NOMO-1 (cell line): ENCODE measurements around the gene PER1.
A peak's percentile ranks its signal among the peaks of the same experiment; 100 is the strongest.

Experiments used
- DNase-seq, 2 experiments: peaks; one replicate each; lab custom pipeline; 2025; ENCODE audit not compliant: unreplicated experiment in 2 of 2; lab: John Stamatoyannopoulos, UW

PER1 gene

GRCh38 chr17:8141741-8142140 lies 10.5 kb downstream of the PER1 start:
- DNase-seq = no peak

- DNase-seq = no peak
Observed at GRCh38 chr17:8141045-8141444, 11.2 kb downstream of the PER1 start.

GRCh38 chr17:8140065-8141029 lies 11.9 kb downstream of the PER1 start:
- DNase-seq = no peak

GRCh38 chr17:8138672-8139371 lies 13.4 kb downstream of the PER1 start:
- DNase-seq = peak; percentile 96 to 99

DNA sequence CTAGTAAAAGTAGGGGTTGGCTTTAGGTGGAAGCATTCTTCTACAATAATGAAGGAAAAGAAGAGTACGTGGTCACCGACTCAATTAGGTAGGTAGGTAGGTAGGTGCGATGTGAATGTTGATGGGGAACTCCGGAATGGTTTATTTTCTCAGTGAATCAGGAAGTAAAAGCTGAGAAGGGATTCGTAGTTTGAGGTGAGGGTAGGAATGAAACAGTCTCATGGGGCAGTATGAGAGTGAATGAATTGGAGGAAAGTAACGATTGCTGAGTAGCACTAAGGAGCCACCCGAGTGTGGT lies 13.9 kb downstream of the PER1 start:
- no peak for DNase-seq

DNA sequence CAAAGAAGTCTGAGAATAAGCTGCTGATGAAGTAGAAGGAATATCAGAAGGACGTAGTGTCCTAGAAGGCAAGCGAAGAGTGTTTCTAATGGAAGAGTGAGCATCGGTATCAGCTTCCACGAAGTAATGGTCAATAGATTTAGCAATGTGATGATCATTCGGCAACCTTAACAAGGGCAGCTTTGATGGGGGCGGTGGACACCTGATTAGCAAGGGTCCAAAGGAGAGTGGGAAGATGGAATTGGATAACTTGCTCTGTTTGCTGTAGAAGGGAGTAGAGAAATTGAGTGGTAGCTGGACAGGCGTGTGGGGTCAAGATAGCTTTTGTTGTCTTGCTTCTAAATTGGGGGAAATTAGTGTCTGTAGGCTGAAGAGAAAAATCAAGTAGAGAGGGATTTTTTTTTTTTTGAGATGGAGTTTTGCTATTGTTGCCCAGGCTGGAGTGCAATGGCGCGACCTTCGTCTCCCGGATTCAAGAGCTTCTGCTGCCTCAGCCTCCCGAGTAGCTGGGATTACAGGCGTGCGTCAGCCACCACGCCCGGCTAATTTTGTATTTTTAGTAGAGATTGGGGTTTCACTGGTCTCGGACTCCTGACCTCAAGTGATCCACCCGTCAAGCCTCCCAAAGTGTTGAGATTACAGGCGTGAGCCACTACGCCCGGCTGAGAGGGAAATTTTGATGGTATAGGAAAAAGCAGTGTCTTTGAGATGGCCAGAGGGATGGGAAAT lies 14.4 kb downstream of the PER1 start:
- DNase-seq = no peak

- DNase-seq = no peak
Observed at GRCh38 chr17:8133941-8134340, 18.3 kb downstream of the PER1 start.

- DNase-seq = no peak
Observed at GRCh38 chr17:8133399-8133798, 18.8 kb downstream of the PER1 start.

GRCh38 chr17:8131844-8132441 lies 20.3 kb downstream of the PER1 start:
- no peak for DNase-seq

- DNase-seq = no peak
Observed at GRCh38 chr17:8128125-8128784, 23.9 kb downstream of the PER1 start.

DNA sequence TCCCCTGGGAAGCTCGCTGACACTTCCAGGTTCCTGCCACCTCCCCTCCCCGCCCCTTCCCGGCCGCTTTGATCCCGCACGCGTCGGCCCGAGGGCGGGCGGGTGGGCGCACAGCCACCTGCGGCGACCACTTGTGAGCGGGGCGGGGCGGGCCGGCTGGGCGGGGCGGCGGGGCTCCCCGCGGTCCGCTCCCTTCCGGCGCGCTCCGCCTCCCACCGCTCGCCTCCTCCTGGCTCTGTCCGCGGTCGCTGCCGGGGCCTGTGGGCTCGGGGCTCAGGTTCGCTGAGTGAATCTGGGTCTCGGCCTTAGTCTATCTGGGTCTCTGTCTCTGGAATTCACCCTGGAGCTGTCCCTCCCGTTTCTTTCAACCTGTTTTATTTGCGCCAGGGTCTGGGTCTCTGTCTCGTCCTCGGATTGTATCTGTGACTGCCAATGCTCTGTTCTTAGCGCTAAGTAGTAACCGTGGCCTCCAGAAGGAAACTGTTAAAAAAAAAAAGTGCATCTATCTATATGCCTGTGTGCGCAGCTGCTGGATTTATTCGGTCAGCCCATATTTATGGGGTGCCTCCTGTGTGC lies 25.6 kb downstream of the PER1 start:
- DNase-seq = peak; percentile 28 to 58

GRCh38 chr17:8125947-8126490 lies 26.2 kb downstream of the PER1 start:
- DNase-seq = peak in 1 of 2 experiments; percentile 15

- DNase-seq = peak; percentile 43 to 62
Observed at GRCh38 chr17:8125154-8125946, 26.9 kb downstream of the PER1 start.

- DNase-seq = no peak
Observed at GRCh38 chr17:8124350-8125153, 27.7 kb downstream of the PER1 start.

- DNase-seq = no peak
Observed at GRCh38 chr17:8123695-8124349, 28.4 kb downstream of the PER1 start, which contains the start of gene HES7. HES7 (minus strand) TSS chr17:8124106; CDS start chr17:8124084, 22 bp downstream.

DNA sequence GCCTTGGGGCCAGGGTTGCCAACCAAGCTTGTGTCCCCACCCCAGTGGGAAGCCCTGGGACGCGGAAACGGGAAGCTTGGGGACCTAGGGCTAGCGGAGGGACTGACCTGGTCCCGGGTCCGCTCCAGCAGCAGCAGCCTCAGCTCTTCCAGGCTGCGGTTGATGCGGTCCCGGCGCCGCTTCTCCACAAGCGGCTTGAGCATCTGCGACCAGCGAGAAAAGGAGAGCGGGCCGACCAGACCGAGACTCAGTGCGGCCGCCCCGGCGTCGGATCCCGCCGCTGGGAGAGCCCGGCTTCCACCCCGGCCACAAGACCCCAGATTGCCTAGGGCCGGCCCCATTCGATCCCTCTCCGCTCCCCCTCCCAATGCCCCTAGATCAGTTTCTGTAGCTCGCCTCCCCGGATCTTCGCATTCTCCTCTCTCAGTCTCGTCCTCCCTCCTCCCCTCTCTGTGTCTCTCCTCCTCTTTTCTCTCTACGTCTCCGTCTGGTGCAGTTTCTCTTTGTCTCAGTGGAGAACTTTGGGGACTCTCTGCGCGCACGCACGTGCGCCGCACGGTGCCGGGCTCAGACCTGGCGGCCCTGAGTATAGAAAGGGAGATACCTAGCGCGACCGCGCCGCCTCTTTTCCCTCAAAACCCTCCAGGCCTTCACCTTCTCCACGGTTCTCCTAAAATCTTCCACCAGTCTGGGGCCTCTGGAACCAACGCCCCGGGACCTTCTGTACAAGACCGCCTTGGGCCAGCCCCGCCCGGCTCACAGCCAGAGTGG lies 29.1 kb downstream of the PER1 start:
- no peak for DNase-seq

GRCh38 chr17:8122422-8122923 lies 29.7 kb downstream of the PER1 start:
- no peak for DNase-seq
